GM12878 (cell line): Measurements from ENCODE around the gene PCDH15. TPM values are rescaled to one million over a fixed set of nuclear protein-coding genes. Genes with fewer than 3 reads are reported as not detected.

Experiments
- ATAC-seq: fragments of 200-7000 bp; cut with Tn5 transposase; 3 replicates; pipeline ENCODE4 v1.9.1; 2020; ENCODE audit warnings: mild to moderate bottlenecking, moderate library complexity
- BruUV-seq: library from RNA; stranded (reverse); fragments of 400-500 nt; replicated peaks from 2 replicates; lab custom pipeline; 2021; lab: Mats Ljungman, UMichigan
- CTCF ChIA-PET: fragments of 300-600 bp; sonication (Branson Sonifier 250); formaldehyde crosslinking; extraction: SDS; loops from one replicate; lab custom pipeline; 2021; ENCODE audit warnings: inconsistent platforms; lab: Yijun Ruan, JAX
- POLR2A ChIA-PET: fragments of 350-600 bp; formaldehyde crosslinking; extraction: SDS; loops from one replicate; lab custom pipeline; 2021; ENCODE audit warnings: inconsistent platforms; lab: Charles Lee
- RAD21 ChIA-PET: fragments of 300-600 bp; sonication (Branson Sonifier 250); formaldehyde crosslinking; loops from one replicate; lab custom pipeline; 2023; ENCODE audit warnings: antibody characterized with exemption; ENCODE audit not compliant: unreplicated experiment; lab: Charles Lee
- SMC1A ChIA-PET: fragments of 300-600 bp; sonication (Branson Sonifier 250); formaldehyde crosslinking; loops from one replicate; lab custom pipeline; 2023; ENCODE audit not compliant: unreplicated experiment, uncharacterized antibody; lab: Charles Lee
- DNase-seq: peaks from one replicate; pipeline ENCODE4 v3.0.0-alpha.2; 2011; ENCODE audit warnings: low read depth, low spot score
- FAIRE-seq: peaks from 3 replicates; lab custom pipeline; 2011; peaks lifted over from hg19 to GRCh38; lab: Jason Lieb, UNC
- H2AFZ ChIP-seq: 2 replicates; pipeline ENCODE4 v1.6.0; 2011; ENCODE audit warnings: low read depth, low read length, control low read depth; ENCODE audit not compliant: control insufficient read depth
- H3K27ac ChIP-seq: 2 replicates; pipeline ENCODE4 v1.5.1; 2011; ENCODE audit warnings: control low read depth; ENCODE audit not compliant: control insufficient read depth, insufficient read depth
- H3K27me3 ChIP-seq, 2 experiments: replicated peaks in 1 of 2; 2 replicates each; pipeline versions ENCODE4 v1.6.0 to v1.6.1; 2011; ENCODE audit warnings: low read length in 1 of 2; ENCODE audit not compliant: control insufficient read depth in 2 of 2, insufficient read depth in 2 of 2
- H3K36me3 ChIP-seq, 2 experiments: 2 replicates each; pipeline ENCODE4 v1.5.1; 2011; ENCODE audit warnings: low read length in 1 of 2; ENCODE audit not compliant: control insufficient read depth in 2 of 2, insufficient read depth in 2 of 2
- H3K4me1 ChIP-seq: 2 replicates; pipeline ENCODE4 v1.6.1; 2011; ENCODE audit warnings: mild to moderate bottlenecking, low read length, moderate library complexity, mixed read lengths; ENCODE audit not compliant: control insufficient read depth, insufficient read depth
- H3K4me2 ChIP-seq: 2 replicates; pipeline ENCODE4 v1.6.0; 2011; ENCODE audit warnings: control low read depth; ENCODE audit not compliant: control insufficient read depth, insufficient read depth
- H3K4me3 ChIP-seq: fragments of 200-600 bp; sonication (generic); 2 replicates; pipeline ENCODE4 v1.5.1; 2016
- H3K79me2 ChIP-seq: 2 replicates; pipeline ENCODE4 v1.6.0; 2011; ENCODE audit warnings: low read length; ENCODE audit not compliant: control insufficient read depth, insufficient read depth
- H3K9ac ChIP-seq: 2 replicates; pipeline ENCODE4 v1.8.0; 2011; ENCODE audit warnings: low read length, control low read depth, mixed read lengths; ENCODE audit not compliant: control insufficient read depth, insufficient read depth
- H3K9me3 ChIP-seq: replicated peaks from 3 replicates; pipeline ENCODE4 v1.5.1; 2011; ENCODE audit warnings: mild to moderate bottlenecking, low read length; ENCODE audit not compliant: control insufficient read depth, insufficient read depth
- H4K20me1 ChIP-seq: 2 replicates; pipeline ENCODE4 v1.6.0; 2011; ENCODE audit not compliant: control insufficient read depth, insufficient read depth
- EED ChIP-seq: sonication (generic); IDR thresholded peaks from 2 replicates; pipeline ENCODE4 v1.6.1; 2016; ENCODE audit warnings: antibody characterized with exemption, low read depth
- LARP7 ChIP-seq: fragments of 450-650 bp; IDR thresholded peaks from 2 replicates; pipeline ENCODE4 v1.6.1; 2017; ENCODE audit warnings: mild to moderate bottlenecking
- NBN ChIP-seq: fragments of 450-650 bp; IDR thresholded peaks from 2 replicates; pipeline ENCODE4 v1.6.1; 2016
- NKRF ChIP-seq: fragments of 450-650 bp; conservative IDR thresholded peaks from 2 replicates; pipeline ENCODE4 v1.6.1; 2017; ENCODE audit warnings: mild to moderate bottlenecking, moderate library complexity
- NRF1 ChIP-seq: conservative IDR thresholded peaks from 2 replicates; pipeline ENCODE4 v1.6.1; 2011; ENCODE audit warnings: mild to moderate bottlenecking, low read depth, low read length, improper control_type of control experiment
- RCOR1 ChIP-seq: conservative IDR thresholded peaks from 2 replicates; pipeline ENCODE4 v1.6.1; 2012; ENCODE audit warnings: low read depth, low read length, improper control_type of control experiment
- SMAD1 ChIP-seq: fragments of 450-650 bp; IDR thresholded peaks from 2 replicates; pipeline ENCODE4 v1.6.1; 2018; ENCODE audit warnings: mild to moderate bottlenecking, low read depth; ENCODE audit not compliant: partially characterized antibody
- SMARCA5 ChIP-seq: fragments of 450-650 bp; IDR thresholded peaks from 2 replicates; pipeline ENCODE4 v1.6.1; 2017; ENCODE audit warnings: mild to moderate bottlenecking
- WGBS: methylation state at CpG from one replicate; pipeline ENCODE4 v1.1.6; 2016; ENCODE audit warnings: low lambda C conversion rate; ENCODE audit not compliant: insufficient replicate concordance, insufficient coverage; ENCODE audit errors: missing lambda C conversion rate; 5-methylcytosine and 5-hydroxymethylcytosine counted together
- in situ Hi-C: fragments of 300-500 bp; cut with MboI; formaldehyde crosslinking; loops from 9 replicates; pipeline ENCODE4 v1.14.3; 2018; ENCODE audit warnings: mixed read lengths
- intact Hi-C: fragments of 100-400 bp; cut with micrococcal nuclease; formaldehyde crosslinking; loops from one replicate; pipeline ENCODE4 v1.14.2; 2022; ENCODE audit not compliant: unreplicated experiment
- polyA plus RNA-seq, 11 experiments: library from polyadenylated mRNA; depleted of rRNA in 4 of 11; unstranded in 6 of 11; stranded (reverse) in 5 of 11; fragments of >200 nt; fragmentation: Nextera tagmentation in 4 of 11; fragmentation: Illumina TruSeq in 1 of 11; extraction: Ambion mirVana in 4 of 11; extraction: Trizol in 1 of 11; gene quantifications; 1 replicate in 1 of 11; 2 replicates in 10 of 11; pipeline versions ENCODE4 v1.2.1 to v1.2.3, GENCODE V29; 2011 to 2016; ENCODE audit warnings: inconsistent platforms in 2 of 11, missing spikeins in 2 of 11, low read depth in 1 of 11
- total RNA-seq, 4 experiments: library from RNA; depleted of rRNA in 3 of 4; stranded (reverse); fragments of >200 nt in 3 of 4; fragmentation: Illumina TruSeq in 1 of 4; extraction: Trizol in 1 of 4; gene quantifications; 2 replicates each; pipeline versions ENCODE4 v1.2.1 to v1.2.3, GENCODE V29; 2013 to 2021
- TF ChIP-seq, protein P1 (sequence below): fragments of 450-650 bp; IDR thresholded peaks from 2 replicates; pipeline ENCODE4 v1.6.1; 2018; ENCODE audit warnings: mild to moderate bottlenecking, low read depth, moderate library complexity; ENCODE audit not compliant: partially characterized antibody
- TF ChIP-seq, protein P2 (sequence below): IDR thresholded peaks from 2 replicates; pipeline ENCODE4 v1.6.1; 2012; ENCODE audit warnings: low read length, inconsistent platforms

PCDH15 gene
- total and polyA plus RNA-seq, 10 of the 15 experiments (the other 5 are each of a cell fraction or from before 2014, with no cell fraction given): 0.03 to 0.52 (median 0.07) TPM; not detected in 6

DNA sequence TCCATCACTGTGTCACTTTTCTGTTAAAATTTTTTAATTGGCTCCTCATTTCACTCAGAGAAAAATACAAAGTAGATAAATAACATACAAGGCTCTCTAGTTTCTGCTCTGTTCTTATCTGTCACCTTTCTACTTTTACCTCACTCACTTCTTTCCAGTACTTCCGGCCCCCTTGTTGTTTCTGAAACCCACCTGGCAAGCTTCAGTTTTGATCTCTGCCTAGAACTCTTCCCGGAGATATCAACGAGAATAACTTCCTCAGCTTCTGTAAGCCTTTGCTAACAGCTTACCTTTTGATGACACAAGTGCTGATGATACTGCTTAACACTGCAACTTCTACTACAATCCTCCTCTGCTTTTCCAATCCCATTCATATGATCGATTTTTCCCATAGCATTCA is 566.2 kb downstream of the PCDH15 start:
- Histone ChIP-seq H3K4me3 (no peak overlapping the region), H3K9me3 (no peaks in the 10 kb centered on the region), H2AFZ (no peak overlapping the region), H3K79me2 (no peaks in the 10 kb centered on the region), H3K27me3 (no peaks in the 10 kb centered on the region), H3K4me1 (no peaks in the 10 kb centered on the region), H3K4me2 (no peak overlapping the region), H4K20me1 (no peaks in the 10 kb centered on the region), H3K27ac (no peak overlapping the region), H3K9ac (no peak overlapping the region), H3K36me3 (no peaks in the 10 kb centered on the region)
- ATAC-seq (no peak), FAIRE-seq (no peak), DNase-seq (no peak)
- ChIA-PET SMC1A (no interaction called here), POLR2A (interaction anchor here (0.6 kb wide), 1 partner anchor 16 kb away, joined by 6 read pairs; no protein-coding TSS in a partner anchor), CTCF (no interaction called here), RAD21 (no interaction called here)
- in situ Hi-C loops: no loop called here
- intact Hi-C loops: no loop called here
- TF ChIP-seq SMAD1 (no peak), RCOR1 (no peak)
- no TSS peak for BruUV-seq
- 2% methylated on average over 4 of the region's 4 CpGs for WGBS

- no peak overlapping the region for H3K4me2 ChIP-seq
- H3K9me3 ChIP-seq: no peaks in the 10 kb centered on the region
- 71% methylated on average over 2 of the region's 2 CpGs for WGBS
- BruUV-seq: no TSS peak
- no peak for DNase-seq
- H3K4me1 ChIP-seq: no peaks in the 10 kb centered on the region
- CTCF ChIA-PET: interaction anchor here (1.9 kb wide), 1 partner anchor 23 kb away, joined by 4 read pairs; no protein-coding TSS in a partner anchor
- H3K27me3 ChIP-seq: no peaks in the 10 kb centered on the region
- in situ Hi-C loops (no loop called here), intact Hi-C loops (no loop called here)
- H3K27ac ChIP-seq: no peak overlapping the region
- RAD21 ChIA-PET: no interaction called here
- SMC1A ChIA-PET: no interaction called here
- H4K20me1 ChIP-seq: no peaks in the 10 kb centered on the region
- POLR2A ChIA-PET: no interaction called here
- no peak for FAIRE-seq
- no peaks in the 10 kb centered on the region for H3K36me3 ChIP-seq
- H3K9ac ChIP-seq: no peak overlapping the region
- H3K4me3 ChIP-seq: no peak overlapping the region
- H2AFZ ChIP-seq: no peak overlapping the region
- H3K79me2 ChIP-seq: no peaks in the 10 kb centered on the region
- no peak for ATAC-seq
- TF ChIP-seq SMARCA5 (no peak), EED (no peak), NRF1 (no peak), NBN (no peak), LARP7 (no peak), NKRF (no peak)
- TF ChIP-seq, protein P1, sequence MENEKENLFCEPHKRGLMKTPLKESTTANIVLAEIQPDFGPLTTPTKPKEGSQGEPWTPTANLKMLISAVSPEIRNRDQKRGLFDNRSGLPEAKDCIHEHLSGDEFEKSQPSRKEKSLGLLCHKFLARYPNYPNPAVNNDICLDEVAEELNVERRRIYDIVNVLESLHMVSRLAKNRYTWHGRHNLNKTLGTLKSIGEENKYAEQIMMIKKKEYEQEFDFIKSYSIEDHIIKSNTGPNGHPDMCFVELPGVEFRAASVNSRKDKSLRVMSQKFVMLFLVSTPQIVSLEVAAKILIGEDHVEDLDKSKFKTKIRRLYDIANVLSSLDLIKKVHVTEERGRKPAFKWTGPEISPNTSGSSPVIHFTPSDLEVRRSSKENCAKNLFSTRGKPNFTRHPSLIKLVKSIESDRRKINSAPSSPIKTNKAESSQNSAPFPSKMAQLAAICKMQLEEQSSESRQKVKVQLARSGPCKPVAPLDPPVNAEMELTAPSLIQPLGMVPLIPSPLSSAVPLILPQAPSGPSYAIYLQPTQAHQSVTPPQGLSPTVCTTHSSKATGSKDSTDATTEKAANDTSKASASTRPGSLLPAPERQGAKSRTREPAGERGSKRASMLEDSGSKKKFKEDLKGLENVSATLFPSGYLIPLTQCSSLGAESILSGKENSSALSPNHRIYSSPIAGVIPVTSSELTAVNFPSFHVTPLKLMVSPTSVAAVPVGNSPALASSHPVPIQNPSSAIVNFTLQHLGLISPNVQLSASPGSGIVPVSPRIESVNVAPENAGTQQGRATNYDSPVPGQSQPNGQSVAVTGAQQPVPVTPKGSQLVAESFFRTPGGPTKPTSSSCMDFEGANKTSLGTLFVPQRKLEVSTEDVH: no peak
- TF ChIP-seq, protein P2, sequence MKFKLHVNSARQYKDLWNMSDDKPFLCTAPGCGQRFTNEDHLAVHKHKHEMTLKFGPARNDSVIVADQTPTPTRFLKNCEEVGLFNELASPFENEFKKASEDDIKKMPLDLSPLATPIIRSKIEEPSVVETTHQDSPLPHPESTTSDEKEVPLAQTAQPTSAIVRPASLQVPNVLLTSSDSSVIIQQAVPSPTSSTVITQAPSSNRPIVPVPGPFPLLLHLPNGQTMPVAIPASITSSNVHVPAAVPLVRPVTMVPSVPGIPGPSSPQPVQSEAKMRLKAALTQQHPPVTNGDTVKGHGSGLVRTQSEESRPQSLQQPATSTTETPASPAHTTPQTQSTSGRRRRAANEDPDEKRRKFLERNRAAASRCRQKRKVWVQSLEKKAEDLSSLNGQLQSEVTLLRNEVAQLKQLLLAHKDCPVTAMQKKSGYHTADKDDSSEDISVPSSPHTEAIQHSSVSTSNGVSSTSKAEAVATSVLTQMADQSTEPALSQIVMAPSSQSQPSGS: no peak
Measured at GRCh38 chr10:54203401-54203800, 597.6 kb downstream of the PCDH15 start.
